GM19438 (cell line): ENCODE measurements around the gene ADCYAP1R1.

Source experiments
- ATAC-seq: cut with Tn5 transposase; IDR thresholded peaks from one replicate; pipeline ENCODE4 v1.9.1; 2021; ENCODE audit warnings: low read depth; ENCODE audit not compliant: unreplicated experiment

The ADCYAP1R1 gene

DNA sequence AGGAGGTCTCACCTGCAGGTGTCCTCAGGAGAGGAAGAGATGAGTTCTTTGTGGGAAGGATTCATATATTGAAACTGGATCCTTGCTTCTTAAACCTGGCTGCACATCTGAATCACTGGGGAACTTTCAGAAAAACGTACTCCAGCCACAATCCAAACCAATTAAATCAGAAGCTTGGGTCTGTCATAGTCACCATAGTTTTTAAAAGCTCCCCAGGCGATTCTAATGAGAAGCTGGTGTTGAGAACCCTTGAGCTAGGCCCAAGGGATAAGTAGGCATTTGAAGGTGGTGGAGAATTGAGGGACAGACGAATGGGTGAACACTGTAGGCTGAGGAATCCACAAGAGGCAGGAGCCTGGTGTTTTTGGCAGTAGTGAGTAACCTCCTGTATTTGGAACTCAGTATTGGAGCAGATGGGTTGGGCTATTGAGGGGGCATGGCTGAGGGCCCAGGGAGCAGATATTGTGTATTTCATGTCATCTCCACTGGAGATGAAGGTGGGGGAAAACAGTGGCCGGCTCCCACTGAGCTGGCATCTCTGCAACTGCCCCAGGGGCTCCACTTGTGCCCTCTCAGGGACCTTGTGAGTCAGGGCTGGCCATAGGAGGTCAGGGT, 14.5 kb downstream of the ADCYAP1R1 start:
- no peak for ATAC-seq

DNA sequence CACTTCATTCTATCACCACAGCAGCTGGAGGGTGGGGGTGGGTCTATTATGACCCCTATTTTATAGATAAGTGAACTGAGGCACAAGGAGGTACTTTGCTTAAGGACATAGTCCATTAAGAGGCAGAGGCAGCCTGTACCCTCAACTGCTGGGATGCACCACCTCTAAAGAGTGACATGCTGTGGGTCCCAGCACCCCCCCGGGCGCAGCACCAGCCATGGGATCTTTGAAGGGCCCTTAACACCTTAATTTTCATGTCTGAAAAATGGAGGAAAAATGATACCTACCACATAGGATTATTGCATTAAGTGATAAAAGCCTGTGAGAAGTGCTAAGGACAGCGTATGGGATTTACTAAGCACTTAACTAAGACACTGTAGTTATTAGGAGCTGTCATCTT, 15.4 kb downstream of the ADCYAP1R1 start:
- no peak for ATAC-seq

DNA sequence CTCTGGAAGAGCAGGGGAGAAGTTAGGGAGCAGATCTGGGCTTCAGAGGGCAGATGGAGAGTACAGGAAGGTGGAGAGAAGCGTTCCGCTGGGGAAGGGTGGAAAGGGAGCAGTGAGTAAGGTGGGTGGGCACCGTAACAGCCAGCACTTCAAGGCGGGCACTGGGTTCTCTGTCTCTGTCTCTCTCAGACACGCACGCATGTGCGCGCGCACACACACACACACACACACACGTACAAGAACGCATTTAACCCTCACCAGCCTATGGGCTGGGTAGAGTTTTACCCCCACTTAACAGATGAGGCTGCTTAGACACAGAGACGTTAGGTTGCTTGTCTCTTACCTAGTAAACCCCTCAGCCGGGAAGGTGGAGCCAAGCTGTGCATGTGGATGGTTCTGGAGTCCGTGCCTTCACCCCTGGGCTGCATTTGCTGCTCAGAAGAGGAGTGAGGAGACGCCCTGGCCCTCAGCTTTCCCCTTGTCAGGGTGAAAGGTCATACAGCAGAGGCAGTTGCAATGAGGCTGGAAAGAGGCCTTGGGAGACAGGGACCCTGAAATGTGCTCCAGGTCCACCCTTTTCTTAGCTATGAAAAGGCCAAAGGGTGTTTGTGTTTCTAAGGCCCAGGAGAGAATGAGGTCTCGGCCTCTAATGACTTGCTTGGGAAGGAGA, 16.0 kb downstream of the ADCYAP1R1 start:
- ATAC-seq, result no peak

DNA sequence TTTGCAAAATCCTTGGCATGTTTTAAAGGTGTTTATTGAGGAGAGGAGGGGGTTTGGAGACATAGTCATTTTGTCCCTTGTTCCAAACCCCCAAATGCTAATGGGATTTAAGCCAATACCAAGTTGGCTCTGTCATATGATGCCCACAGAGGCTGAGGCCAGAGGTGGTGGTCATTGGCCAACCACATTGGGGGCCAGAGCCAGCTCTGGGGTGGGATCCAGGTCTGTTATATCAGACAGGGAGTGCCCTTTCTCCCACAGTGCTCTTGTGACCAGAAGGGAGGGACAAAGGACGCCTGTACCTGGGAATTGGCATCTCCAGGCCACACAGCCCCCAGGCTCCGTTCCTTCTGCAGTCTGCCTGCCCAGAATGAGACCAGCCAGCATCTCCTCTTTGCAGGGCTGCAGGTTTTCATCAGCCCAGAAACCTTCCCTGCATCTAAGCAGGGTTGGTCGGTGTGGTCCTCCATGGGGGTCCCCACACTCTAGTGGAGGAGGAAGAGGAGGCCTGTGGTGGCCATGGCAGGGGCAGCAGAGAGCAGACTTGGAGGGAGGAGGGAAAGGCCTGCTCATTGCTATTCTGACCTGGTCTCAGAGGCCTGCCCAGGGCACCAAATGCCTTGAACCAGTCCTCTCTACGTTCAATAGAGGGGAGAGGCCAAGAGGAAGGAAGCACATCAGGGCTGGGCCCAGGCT, 17.9 kb downstream of the ADCYAP1R1 start:
- ATAC-seq, result no peak

DNA sequence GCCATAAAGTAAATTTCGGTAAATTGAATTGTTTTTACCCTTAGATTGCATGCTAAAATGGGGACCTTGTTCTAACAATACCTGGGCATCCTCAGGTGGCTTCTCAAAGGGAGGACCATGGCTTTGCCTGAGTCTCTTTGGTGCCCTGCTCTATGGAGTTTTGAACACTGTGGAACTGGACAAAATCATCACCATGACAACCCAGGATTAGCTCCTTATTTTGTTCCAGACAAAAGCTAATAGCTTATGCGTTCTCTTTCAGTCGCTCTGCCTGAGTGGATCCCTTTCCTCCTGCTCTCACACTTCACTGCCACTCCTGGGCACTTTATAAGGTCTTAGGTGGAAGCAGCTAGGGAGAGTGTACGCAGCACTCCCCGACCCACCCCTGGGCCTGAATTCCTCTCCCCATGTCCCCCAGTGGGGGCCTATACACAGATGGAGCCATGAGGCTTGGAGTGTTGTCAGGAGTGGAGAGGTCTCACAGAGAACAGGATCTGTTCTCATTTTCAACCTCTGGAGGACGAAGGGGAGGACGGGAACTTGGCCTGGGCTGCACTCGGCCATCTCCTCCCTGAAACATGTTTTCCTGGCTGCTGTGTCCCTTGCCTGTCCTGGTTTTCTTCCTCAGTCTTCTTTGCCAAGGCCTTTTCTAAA, 19.0 kb downstream of the ADCYAP1R1 start:
- ATAC-seq, result no peak

DNA sequence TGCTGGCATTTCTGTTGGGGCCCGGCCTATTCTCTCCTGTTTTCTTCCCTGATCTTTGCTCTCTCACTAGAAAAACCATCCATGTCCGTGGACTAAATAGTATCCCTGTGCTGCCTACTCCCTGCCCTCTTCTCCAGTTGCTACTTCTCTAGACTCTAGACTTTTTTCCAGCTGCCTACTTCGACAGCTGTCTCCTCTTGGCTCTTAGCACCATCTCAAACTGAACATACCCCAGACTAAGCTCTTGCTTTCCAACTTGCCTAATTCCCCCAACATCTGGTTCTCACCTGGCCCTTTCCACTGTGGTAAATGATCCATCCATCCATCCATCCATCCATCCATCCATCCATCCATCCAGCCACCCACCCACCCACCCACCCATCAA, 19.5 kb downstream of the ADCYAP1R1 start:
- no peak for ATAC-seq

DNA sequence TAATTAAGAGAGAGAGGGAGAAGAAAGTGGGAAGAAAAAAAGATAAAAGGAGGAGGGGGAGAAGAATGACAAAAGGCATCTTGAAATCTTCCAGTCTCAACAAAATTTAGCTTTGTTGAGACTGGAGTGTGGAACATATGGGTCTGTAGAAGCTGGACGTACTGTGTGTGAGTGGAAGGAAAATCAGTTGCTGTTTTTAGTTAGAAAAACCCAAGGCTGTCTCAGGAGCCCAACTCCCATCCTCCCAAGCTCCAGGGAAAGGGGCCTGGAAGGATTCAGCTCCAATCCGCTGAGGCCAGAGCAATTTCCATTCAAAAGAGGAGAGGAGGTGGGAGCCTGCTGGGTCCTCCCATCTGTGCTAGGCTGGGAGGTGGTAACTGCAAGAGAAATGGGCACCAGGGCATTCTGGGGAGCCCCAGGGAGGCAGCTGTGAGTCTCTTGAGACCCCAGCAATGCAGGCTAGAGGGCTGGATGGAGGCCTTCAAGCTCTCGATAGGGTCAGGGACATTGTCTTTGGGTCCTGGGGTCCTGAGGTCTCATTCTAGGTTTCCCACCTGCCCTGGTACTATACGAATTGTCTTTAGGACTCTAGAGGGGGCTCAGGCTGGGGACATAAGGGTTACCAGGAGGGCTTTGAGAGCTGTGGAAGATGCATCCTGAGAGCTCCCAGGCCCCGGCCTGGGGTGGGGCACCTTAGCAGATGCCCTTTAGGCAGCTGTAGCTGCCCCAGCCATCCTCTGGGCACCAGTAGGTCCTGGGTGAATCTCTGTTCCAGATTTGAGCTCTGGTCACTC, 21.4 kb downstream of the ADCYAP1R1 start:
- ATAC-seq, result no peak

DNA sequence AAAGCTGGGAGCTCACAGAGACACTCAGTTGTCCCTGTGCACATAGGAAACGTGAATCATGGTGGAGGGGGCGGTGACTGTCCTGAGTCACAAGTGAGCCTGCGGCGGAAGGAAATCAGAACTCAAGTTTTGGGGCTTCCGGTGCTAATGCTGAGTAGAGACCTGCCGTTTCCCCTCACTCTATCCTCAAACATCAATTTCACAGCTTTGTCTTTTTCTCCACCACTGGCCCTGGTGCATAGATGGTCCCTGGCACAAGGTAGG, 21.9 kb downstream of the ADCYAP1R1 start:
- ATAC-seq, result no peak

DNA sequence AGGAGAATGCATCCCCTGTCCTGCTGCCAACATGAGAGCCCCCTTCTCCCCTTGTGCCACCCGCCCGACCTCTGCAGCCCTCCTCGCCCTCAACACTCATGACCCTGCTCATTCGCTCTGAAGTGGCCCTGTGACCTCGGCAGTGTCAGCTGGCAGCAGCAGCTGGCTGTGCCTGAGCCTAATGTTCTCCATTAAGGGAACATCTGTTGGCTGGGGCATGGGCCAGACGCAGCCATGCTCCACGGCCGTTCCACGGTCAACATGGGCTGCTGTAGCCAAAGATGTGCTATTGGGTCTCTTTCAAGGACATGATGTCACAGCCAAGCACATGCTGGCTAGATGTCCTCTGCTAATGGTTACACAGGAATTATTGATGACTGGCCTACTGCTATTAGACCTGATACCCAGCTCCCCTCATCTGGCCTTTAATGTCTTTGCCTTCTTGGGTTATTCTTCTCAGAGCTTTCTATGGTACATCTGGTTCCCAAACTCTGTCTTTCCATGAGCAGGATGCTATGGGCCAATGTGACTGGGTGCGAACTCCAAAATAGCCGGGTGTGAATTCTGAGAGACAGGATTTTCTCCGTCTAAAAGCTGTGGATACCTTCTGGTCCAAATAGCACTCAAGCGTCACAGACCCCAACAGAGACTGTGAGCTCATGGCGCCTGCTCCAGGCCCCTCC, 22.4 kb downstream of the ADCYAP1R1 start:
- ATAC-seq, result no peak

DNA sequence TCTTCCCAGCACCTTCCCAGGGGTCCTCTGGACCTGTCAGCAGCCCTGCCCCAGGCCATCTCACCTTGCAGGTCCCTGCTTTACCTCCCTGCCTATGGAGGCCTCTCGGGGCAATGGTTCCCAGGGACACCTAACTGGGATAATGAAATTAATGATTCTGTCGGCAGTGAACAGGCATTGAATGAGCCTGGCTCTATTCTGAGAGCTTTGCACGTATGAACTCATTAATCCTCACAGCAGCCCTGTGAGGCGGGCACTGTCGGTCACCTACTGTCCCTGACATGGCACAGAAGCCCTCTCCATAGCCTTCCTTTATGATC, 22.9 kb downstream of the ADCYAP1R1 start:
- ATAC-seq, result no peak

DNA sequence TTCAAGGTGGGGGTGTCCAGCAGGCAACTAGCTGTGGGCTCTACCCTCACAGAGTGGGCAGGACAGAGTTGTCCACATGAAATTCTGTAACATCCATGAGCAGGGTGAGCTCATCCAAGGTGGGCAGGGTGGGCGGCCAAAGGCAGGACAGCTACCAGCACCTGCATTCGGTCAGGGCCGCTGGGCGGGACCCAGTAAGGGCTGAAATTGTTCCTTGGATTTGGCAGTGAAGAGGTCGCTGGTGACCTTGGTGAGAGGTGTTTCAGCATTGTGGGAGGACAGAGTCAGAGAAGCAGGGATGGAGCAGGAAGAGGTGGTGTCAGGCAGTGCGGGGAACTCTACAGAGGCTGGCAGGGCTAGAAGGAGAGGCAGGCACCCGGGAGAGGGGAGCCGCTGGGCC, 23.9 kb downstream of the ADCYAP1R1 start:
- ATAC-seq, result no peak

DNA sequence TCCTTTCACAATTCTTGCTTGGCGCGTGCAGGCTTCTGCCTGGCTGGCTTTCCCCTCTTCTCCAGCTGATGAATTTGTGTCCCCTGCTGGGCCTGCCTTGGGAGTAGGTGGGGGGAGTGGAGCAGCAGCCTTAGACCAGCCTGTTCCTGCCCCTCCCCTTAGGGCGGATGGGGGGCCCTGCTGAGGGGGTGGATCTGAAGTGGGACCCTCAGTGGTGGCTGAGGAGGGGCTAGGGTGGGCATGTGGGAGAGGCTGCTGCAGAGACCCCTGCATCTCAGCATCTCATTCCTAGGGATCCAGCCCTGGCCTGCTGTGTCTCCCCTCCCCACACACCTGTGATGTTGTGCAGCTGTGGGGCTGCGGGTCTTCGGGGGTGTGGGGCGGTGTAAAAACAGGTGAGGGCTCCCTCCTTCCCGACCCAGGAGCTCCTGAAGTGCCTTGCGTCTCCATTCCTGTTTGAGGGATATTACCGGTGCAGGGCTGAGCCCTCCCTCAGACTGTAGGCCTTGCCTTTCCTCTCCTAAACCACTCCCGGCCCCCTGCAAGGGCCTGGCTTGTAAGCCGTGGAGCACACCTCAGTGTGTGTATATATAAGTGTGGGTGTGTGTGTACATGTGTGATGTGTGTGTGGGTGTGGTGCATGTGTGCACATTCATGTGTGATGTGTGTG, 24.7 kb downstream of the ADCYAP1R1 start:
- ATAC-seq, result no peak

DNA sequence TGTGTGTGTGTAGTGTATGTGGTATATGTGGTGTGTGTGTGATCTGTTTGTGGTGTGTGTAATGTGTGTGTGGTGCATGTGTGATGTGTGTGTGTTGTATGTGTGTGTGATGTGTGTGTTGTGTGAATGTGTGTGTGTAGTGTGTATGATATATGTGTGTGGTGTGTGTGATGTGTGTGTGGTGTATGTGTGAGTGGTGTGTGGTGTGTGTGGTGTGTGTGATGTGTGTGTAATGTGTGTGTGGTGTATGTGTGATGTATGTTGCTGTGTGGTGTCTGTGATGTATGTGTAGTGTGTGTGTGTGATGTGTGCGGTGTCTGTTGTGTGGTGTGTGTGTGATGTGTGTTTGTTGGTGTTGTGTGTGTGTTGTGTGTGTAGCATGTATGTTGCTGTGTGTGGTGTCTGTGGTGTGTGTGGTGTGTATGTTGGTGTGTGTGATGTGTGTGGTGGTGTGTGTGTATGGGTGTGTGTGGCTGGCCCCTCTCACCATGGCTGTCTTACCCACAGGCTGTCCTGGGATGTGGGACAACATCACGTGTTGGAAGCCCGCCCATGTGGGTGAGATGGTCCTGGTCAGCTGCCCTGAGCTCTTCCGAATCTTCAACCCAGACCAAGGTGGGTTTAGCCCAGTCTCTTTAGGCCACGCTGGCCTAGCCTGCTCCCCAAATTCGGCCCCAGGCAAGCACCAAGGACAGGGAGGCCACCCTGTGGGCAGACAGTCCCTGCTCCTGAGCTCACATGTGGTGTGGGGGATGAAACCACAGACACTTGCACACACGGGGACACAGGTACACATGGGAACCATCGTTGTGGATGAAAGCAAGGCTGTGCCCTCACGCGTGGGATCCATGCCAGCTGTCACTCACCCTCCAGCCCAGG, 25.6 kb downstream of the ADCYAP1R1 start:
- ATAC-seq, result no peak

DNA sequence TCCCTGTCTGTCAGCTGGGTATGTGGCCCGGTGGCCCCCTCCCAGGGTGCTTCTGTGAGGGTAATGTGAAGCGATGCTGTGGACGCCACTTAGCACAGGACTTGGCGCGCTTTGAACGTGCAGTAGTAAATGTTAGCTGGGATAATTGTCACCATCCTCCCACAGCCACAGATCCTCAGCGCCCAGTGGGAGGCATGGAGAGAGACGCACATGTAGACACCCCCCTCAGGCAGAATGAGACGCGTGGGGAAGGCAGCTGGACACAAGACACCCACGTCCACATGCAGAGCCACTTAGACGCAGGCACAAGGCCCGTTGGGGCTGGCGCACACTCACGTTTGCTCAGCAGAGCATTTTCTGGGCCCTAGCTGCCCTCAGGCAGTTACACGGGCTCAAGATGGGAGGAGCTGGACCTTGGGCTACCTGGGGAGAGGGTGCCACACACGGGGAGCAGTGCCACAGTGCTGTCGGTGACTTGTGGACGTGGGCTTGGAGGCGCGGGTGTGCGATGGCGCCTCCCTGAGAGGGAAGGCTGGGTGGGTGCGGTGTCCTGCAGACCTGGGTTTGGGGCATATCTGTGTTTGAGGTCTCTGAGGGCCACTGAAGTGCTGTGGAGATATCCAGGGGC, 26.4 kb downstream of the ADCYAP1R1 start:
- ATAC-seq, result no peak

DNA sequence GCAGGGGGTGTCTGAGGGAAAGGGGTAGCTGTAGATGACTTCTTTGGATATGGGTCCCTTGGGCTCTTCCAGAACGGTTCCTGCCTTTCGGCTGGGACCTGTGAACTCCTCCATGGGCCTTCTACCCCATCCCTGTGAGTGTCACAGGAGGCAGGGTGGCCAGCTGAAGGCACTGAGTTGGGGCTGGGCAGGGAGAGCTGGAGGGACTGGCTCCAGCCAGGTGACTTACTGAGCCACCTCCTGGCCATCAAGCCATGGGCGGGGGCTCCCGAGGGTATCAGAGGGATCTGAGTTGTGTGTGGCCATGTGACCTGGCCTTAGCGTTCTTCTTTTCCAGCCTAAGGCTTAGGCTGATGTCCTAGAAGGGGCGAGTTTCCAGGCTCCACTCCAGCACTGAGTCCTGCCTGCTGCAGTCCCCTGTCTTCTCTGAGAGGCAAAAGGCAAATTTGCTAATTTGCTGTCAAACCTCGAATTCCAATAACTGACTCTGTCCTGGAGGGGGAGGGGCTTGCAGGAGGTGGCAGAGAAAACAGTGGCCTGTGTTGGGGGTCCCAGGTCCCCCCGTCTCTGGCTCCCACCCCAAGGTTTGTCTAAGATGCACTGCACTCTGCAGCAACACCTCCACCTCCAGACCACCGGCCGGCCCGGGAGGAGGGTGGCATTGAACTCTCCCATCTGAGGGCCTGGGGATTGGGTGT, 27.2 kb downstream of the ADCYAP1R1 start:
- ATAC-seq, result no peak

DNA sequence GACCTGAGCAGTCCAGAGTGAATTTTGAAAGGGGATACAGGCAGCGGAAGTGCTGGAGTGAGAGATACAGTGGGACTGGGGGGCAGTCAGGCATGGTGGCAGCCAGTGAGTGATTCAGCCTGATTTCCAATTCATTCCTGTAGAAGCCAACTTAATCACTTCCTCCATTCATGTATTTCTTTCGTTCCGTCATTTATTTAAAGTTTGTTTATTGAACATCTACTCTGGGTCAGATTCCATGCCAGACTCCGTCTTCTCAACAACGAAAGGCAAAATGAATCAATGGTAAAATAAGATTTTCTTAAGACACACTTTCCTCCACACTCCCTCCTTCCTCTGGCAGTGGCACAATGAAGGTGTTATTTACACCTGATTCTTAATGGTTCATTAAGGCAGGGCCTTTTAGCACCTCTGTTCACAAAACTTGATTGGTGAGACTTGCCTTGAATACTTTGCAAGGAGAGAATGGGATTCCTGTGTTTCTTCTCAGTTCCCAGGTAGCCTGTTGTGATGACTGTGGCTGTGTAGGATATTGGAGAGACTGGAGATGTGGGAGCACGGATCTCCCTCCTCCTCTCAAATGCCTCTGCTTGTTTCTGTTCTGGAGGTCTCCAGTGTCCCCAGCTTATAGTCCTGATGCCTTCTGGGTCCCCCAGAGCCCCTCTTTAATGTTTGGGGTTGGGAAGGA, 27.9 kb downstream of the ADCYAP1R1 start:
- ATAC-seq, result no peak

DNA sequence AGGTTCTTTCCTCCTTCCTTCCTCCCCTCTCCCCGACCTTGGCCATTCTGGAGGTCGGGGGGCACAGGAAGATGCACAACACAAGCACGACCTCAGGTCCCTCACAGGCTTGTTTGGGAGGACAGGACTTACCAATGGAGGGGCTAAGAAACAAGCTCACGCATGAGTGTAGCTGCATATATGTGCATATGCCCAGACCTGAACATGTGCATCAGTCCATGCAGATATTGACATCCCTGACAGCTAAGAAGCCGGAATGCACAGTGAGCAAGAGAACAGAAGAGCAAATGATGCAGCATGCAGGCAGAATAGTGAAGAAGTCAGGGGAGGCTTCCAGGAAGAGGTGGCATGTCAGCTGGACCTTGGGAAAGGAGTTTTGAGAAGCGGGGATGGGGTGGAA, 28.7 kb downstream of the ADCYAP1R1 start:
- ATAC-seq, result no peak

DNA sequence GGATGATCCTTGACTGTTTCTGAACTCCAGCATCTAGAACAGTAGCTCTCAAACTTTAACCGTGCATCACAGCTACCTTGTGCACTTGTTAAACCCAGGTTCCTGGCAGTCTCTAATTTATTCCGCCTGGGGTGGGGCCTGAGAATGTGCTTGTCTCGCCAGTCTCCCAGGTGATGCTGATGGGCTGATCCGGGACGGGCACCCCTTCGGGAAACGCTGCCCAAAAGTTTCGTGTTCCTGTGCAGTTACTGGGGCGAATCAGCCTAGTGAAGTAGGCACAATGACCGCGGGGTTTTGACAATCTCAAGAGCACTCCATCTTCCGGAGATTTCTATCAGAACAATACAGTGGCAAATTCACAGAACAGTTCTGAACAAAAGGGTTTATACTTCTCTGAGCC, 29.9 kb downstream of the ADCYAP1R1 start:
- no peak for ATAC-seq
